ENCODE data around the gene KRT28. TPM values are rescaled to one million over a fixed set of nuclear protein-coding genes. Genes with fewer than 3 reads are reported as not detected.
A peak's percentile ranks its signal among the peaks of the same experiment; 100 is the strongest.

The KRT28 gene, protein sequence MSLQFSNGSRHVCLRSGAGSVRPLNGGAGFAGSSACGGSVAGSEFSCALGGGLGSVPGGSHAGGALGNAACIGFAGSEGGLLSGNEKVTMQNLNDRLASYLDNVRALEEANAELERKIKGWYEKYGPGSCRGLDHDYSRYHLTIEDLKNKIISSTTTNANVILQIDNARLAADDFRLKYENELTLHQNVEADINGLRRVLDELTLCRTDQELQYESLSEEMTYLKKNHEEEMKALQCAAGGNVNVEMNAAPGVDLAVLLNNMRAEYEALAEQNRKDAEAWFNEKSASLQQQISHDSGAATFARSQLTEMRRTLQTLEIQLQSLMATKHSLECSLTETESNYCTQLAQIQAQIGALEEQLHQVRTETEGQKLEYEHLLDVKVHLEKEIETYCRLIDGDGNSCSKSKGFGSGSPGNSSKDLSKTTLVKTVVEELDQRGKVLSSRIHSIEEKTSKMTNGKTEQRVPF
- total RNA-seq (2014; rRNA removed; shearing (Covaris generic)) (not detected in 2 replicates), polyA plus RNA-seq (2016; fragmentation: Nextera tagmentation; extraction: Ambion mirVana) (not detected in 2 replicates)

DNA sequence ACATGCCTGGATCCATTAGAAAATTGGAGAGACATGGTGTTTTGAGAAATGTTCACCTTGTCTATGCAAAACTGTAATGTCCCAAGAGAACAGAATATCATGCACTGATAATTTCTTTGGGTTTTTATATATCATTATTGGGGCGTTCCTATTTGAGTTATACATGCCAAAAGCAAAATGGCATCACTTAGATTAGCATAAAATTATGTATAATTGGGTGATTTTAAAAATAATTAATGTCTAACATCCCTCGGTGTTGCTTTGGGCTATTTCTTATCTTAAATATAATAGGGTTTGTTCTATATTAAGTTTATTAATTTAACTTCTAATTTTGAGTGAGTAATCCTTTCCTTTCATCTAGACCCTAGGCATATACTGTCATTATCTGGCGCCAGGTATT, at the start of gene KRT28:
TSS of gene KRT28 (minus strand) at position 101 of the 400 bp plus-strand sequence. CDS start at position 35, 66 bp downstream.
- Histone ChIP-seq H3F3A (ENCODE audit: insufficient read depth) (no peaks in the 10 kb centered on the region), H3K9me3 (ENCODE audit: low read depth) (no peaks in the 10 kb centered on the region), H3K4me1 (ENCODE audit: insufficient read depth) (no peaks in the 10 kb centered on the region), H2AFZ (no peak within 1 kb of the TSS), H3K4me3 (no peak within 1 kb of the TSS), H3K27ac (no peak within 1 kb of the TSS), H3K27me3 (replicated peaks; ENCODE audit: insufficient read depth) (peaks cover 31% of the 10 kb centered on the region; the same call in 1 of the 2 replicates), H3K9me2 (ENCODE audit: insufficient read depth) (no peaks in the 10 kb centered on the region), H3K36me3 (ENCODE audit: low read depth) (no peaks in the 10 kb centered on the region), H3K79me2 (ENCODE audit: insufficient read depth) (no peaks in the 10 kb centered on the region), H4K20me1 (ENCODE audit: insufficient read depth) (no peaks in the 10 kb centered on the region), H3K9ac (no peak within 1 kb of the TSS), H3K4me2 (ENCODE audit: unreplicated experiment) (no peak within 1 kb of the TSS)
- no peak for TF ChIP-seq EZH2 (IDR thresholded peaks at IDR 0.05; ENCODE audit: insufficient read depth, poor library complexity, severe bottlenecking)
- TF ChIP-seq EZH2phosphoT487 (IDR thresholded peaks at IDR 0.05; ENCODE audit: insufficient read depth, low read depth), result no peak
- in situ Hi-C loops (cut with MboI), result loop anchor here (10.0 to 25.0 kb wide), 2 partner anchors 438 to 865 kb away; partner anchors contain the start of gene GJD3
- no peak for DNase-seq
- WGBS, 2 experiments (ENCODE audit: low coverage in 1 of 2, low lambda C conversion rate in 2 of 2, missing lambda C conversion rate in 2 of 2), result 15 to 20% methylated on average over 3 of the region's 3 CpGs

DNA sequence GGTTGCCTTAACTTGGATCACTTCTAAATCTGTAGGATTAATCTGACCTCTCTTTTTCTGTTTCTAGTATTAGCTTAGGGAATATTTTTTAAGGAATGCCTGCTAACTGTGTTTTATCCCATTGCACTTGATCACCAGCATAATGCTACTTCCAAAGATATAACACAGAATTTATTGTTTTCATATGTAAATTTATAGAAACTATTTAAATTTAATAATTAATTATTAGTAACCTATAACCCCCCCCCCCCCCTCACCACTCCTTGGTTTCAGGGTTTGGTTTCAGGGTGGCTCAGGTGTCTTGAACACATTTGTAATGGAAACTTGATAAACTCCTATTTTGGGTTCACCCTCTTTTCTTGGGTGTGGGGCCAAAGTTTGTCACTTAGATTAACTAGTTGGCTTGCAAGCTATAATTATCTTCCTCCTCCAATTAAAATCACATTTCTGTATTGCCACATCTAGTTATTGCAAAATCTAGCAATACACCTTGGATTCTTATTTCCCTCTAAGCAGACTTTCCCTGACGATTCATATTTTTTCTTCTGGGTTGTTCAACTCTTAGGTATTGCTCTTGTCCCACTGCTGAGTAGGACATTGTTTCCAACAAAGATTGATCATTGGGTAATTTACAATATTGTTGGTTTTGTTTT, 49.0 kb upstream of the KRT28 start:
- no peaks in the 10 kb centered on the region for H3F3A ChIP-seq (ENCODE audit: insufficient read depth)
- no peaks in the 10 kb centered on the region for H3K27me3 ChIP-seq (replicated peaks; ENCODE audit: insufficient read depth)
- H3K9me2 ChIP-seq (ENCODE audit: insufficient read depth), result no peaks in the 10 kb centered on the region
- no peaks in the 10 kb centered on the region for H4K20me1 ChIP-seq (ENCODE audit: insufficient read depth)
- H3K4me2 ChIP-seq (ENCODE audit: unreplicated experiment), result no peak overlapping the region
- H3K4me3 ChIP-seq, result no peak overlapping the region
- H3K79me2 ChIP-seq (ENCODE audit: insufficient read depth), result no peaks in the 10 kb centered on the region
- no peak overlapping the region for H3K9ac ChIP-seq
- no peak for TF ChIP-seq EZH2 (IDR thresholded peaks at IDR 0.05; ENCODE audit: insufficient read depth, poor library complexity, severe bottlenecking)
- TF ChIP-seq EZH2phosphoT487 (IDR thresholded peaks at IDR 0.05; ENCODE audit: insufficient read depth, low read depth), result no peak
- H3K9me3 ChIP-seq (ENCODE audit: low read depth), result no peaks in the 10 kb centered on the region
- H3K36me3 ChIP-seq (ENCODE audit: low read depth), result no peaks in the 10 kb centered on the region
- no peak for DNase-seq
- in situ Hi-C loops (cut with MboI), result no loop called here
- no peak overlapping the region for H2AFZ ChIP-seq
- no peak overlapping the region for H3K27ac ChIP-seq
- 100% methylated on average over 1 of the region's 1 CpG for WGBS, 2 experiments (ENCODE audit: low coverage in 1 of 2, low lambda C conversion rate in 2 of 2, missing lambda C conversion rate in 2 of 2)
- H3K4me1 ChIP-seq (ENCODE audit: insufficient read depth), result peaks cover 11% of the 10 kb centered on the region; the same call in 1 of the 2 replicates

DNA sequence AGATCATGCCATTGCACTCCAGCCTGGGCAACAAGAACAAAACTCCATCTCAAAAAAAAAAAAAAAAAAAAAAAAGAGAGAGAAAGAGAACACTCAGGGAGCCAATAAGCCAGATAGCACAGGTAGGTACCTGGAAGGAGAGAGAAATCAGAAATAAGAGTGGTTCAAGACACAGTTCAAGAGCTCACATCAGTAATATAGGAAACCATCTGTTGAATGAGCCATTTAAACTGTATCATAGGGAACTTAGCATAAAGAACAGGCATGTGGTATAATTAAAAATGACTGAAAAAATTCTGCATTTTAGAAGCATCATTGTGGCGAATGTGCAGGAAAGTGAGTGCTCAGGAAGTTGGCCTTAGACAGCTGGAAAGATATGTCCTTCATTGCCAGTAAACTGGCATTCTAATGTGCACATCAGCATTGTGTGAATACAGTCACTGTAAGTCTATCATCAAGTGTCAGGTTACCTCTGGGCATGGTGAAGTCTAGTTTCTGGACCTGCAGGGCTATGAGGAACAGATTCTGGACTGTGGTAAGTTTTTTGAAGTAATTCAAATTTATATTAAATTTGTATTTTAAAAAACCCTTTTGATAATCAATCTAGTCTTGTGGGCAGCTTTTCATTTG, 46.9 kb upstream of the KRT28 start:
- Histone ChIP-seq H3K9me3 (ENCODE audit: low read depth) (no peaks in the 10 kb centered on the region), H4K20me1 (ENCODE audit: insufficient read depth) (no peaks in the 10 kb centered on the region), H3K27me3 (replicated peaks; ENCODE audit: insufficient read depth) (no peaks in the 10 kb centered on the region), H3F3A (ENCODE audit: insufficient read depth) (no peaks in the 10 kb centered on the region), H3K4me1 (ENCODE audit: insufficient read depth) (peaks cover 10% of the 10 kb centered on the region; the same call in 1 of the 2 replicates), H3K27ac (no peak overlapping the region), H3K9me2 (ENCODE audit: insufficient read depth) (no peaks in the 10 kb centered on the region), H3K36me3 (ENCODE audit: low read depth) (no peaks in the 10 kb centered on the region), H3K79me2 (ENCODE audit: insufficient read depth) (no peaks in the 10 kb centered on the region), H3K9ac (no peak overlapping the region), H3K4me2 (ENCODE audit: unreplicated experiment) (no peak overlapping the region), H2AFZ (no peak overlapping the region), H3K4me3 (no peak overlapping the region)
- in situ Hi-C loops (cut with MboI), result no loop called here
- TF ChIP-seq EZH2phosphoT487 (IDR thresholded peaks at IDR 0.05; ENCODE audit: insufficient read depth, low read depth), result no peak
- TF ChIP-seq EZH2 (IDR thresholded peaks at IDR 0.05; ENCODE audit: insufficient read depth, poor library complexity, severe bottlenecking), result no peak
- WGBS, 2 experiments (ENCODE audit: low coverage in 1 of 2, low lambda C conversion rate in 2 of 2, missing lambda C conversion rate in 2 of 2), result 94 to 96% methylated on average over 1 of the region's 1 CpG
- DNase-seq, result peak; percentile 2

DNA sequence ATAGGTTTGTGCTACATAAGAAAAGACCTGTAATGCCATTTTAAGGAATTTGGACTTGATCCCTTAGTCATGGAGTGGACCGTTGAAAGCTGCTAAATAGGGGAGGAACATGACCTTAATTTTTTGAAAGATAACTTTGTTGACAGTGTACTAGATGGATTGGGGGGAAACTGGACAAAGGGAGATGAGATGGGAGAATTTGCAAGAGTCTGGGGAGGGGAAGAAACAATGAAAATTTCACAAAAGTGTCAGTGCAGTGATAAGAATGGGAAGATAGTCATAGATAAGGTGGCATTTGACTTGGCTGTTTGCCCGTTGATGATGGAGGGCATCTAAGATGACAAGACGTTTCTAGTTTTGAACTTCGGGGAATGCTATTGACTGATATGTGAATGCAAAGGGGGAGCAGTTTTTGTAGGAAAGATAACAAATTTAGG, 44.9 kb upstream of the KRT28 start:
- Histone ChIP-seq H4K20me1 (ENCODE audit: insufficient read depth) (no peaks in the 10 kb centered on the region), H3K79me2 (ENCODE audit: insufficient read depth) (no peaks in the 10 kb centered on the region), H3F3A (ENCODE audit: insufficient read depth) (no peaks in the 10 kb centered on the region), H3K4me2 (ENCODE audit: unreplicated experiment) (no peak overlapping the region), H3K9me3 (ENCODE audit: low read depth) (no peaks in the 10 kb centered on the region), H2AFZ (no peak overlapping the region), H3K27me3 (replicated peaks; ENCODE audit: insufficient read depth) (no peaks in the 10 kb centered on the region), H3K9me2 (ENCODE audit: insufficient read depth) (no peaks in the 10 kb centered on the region), H3K27ac (no peak overlapping the region), H3K4me3 (no peak overlapping the region), H3K36me3 (ENCODE audit: low read depth) (no peaks in the 10 kb centered on the region), H3K9ac (no peak overlapping the region), H3K4me1 (ENCODE audit: insufficient read depth) (no peaks in the 10 kb centered on the region)
- in situ Hi-C loops (cut with MboI), result no loop called here
- WGBS, 2 experiments (ENCODE audit: low coverage in 1 of 2, low lambda C conversion rate in 2 of 2, missing lambda C conversion rate in 2 of 2), result 75 to 80% methylated on average over 4 of the region's 4 CpGs
- TF ChIP-seq EZH2 (IDR thresholded peaks at IDR 0.05; ENCODE audit: insufficient read depth, poor library complexity, severe bottlenecking) (no peak), EZH2phosphoT487 (IDR thresholded peaks at IDR 0.05; ENCODE audit: insufficient read depth, low read depth) (no peak)
- no peak for DNase-seq

Measured in GM23248 (cell line).